Mammary epithelial cell (primary cell): Measurements from ENCODE around the gene ZNF200.

Source experiments
- CTCF ChIP-seq, 2 donors: IDR thresholded peaks in 1 of 2; conservative IDR thresholded peaks in 1 of 2; 2 replicates each; pipeline ENCODE4 v1.5.1; 2011 to 2012; ENCODE audit warnings: inconsistent platforms in 2 of 2, low read length in 2 of 2, mild to moderate bottlenecking in 2 of 2, control low read depth in 1 of 2, low read depth in 1 of 2; ENCODE audit not compliant: insufficient read depth in 1 of 2; ENCODE audit errors: extremely low read depth in 1 of 2
- EZH2 ChIP-seq: IDR thresholded peaks from 2 replicates; pipeline ENCODE4 v1.6.1; 2012; ENCODE audit warnings: low read length, inconsistent platforms, borderline replicate concordance

- TF ChIP-seq CTCF (conservative IDR thresholded peaks at IDR 0.05 in 1 of 2, IDR thresholded peaks at IDR 0.05 in 1 of 2; ENCODE audit: extremely low read depth in 1 of 2, insufficient read depth in 1 of 2, low read depth in 1 of 2, low read length in 2 of 2) (peak; percentile 7 to 34), EZH2 (no peak)
Measured at GRCh38 chr16:3264137-3265036, 29.4 kb upstream of the ZNF200 start.
